Measurements from ENCODE around the gene FEM1C.

GRCh38 chr5:115544436-115545350 is at the start of gene FEM1C:
- no peak for TF ChIP-seq EZH2 (IDR thresholded peaks at IDR 0.05)
- no peak for TF ChIP-seq FOXP2 (optimal IDR thresholded peaks at IDR 0.05; ENCODE audit: control extremely low read depth, extremely low read length, insufficient read depth)
- peak; percentile 96 for TF ChIP-seq POLR2AphosphoS5 (IDR thresholded peaks at IDR 0.05; ENCODE audit: borderline replicate concordance, low read depth, low read length)

All from SK-N-MC (cell line).